ENCODE measurements around the gene TBC1D22B.

TBC1D22B gene

DNA sequence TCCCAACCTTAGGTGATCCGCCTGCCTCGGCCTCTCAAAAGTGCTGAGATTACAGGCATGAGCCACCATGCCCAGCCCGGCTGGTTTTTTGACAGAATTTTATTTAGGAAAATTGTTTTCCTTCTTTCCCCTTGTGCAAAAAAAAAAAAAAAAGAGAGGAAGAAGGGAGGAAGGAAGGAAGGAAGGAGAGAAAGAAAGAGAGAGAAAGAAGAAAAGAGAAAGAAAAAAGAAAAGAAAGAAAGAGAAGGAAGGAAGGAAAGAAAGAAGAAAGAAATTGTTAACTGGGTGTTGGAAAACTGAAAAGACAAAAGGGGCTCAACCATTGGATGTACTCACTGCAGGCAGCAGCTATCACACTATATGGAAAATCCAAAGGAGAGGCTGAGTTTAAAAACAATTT, 94.8 kb downstream of the TBC1D22B start:
- Histone ChIP-seq H3K36me3 (ENCODE audit: control insufficient read depth in 2 of 2, insufficient read depth in 2 of 2, low read length in 2 of 2) (no peaks in the 10 kb centered on the region), H3K9me3 (ENCODE audit: control insufficient read depth in 2 of 2, low read length in 2 of 2) (no peaks in the 10 kb centered on the region), H3K4me3 (ENCODE audit: low read length in 2 of 2) (no peak overlapping the region), H3K4me1 (ENCODE audit: control insufficient read depth in 2 of 2, insufficient read depth in 2 of 2, low read length in 2 of 2) (peaks cover 4 to 5% of the 10 kb centered on the region in 2 donors), H3K9ac (ENCODE audit: low read depth in 1 of 2, low read length in 2 of 2) (no peak overlapping the region), H3K27ac (ENCODE audit: low read depth in 2 of 2, low read length in 2 of 2) (no peak overlapping the region), H3K27me3 (ENCODE audit: control insufficient read depth in 2 of 2, insufficient read depth in 2 of 2, low read length in 2 of 2) (no peaks in the 10 kb centered on the region)

- no peaks in the 10 kb centered on the region for H3K27me3 ChIP-seq (ENCODE audit: control insufficient read depth in 2 of 2, insufficient read depth in 2 of 2, low read length in 2 of 2)
- peak within 1 kb of the TSS; percentile 68 to 74 for H3K9ac ChIP-seq (ENCODE audit: low read depth in 1 of 2, low read length in 2 of 2)
- peak within 1 kb of the TSS; percentile 3 to 9 for H3K27ac ChIP-seq (ENCODE audit: low read depth in 2 of 2, low read length in 2 of 2)
- no peaks in the 10 kb centered on the region for H3K36me3 ChIP-seq (ENCODE audit: control insufficient read depth in 2 of 2, insufficient read depth in 2 of 2, low read length in 2 of 2)
- H3K4me1 ChIP-seq (ENCODE audit: control insufficient read depth in 2 of 2, insufficient read depth in 2 of 2, low read length in 2 of 2) = peaks cover 4 to 5% of the 10 kb centered on the region in 2 donors
- H3K4me3 ChIP-seq (ENCODE audit: low read length in 2 of 2) = peak within 1 kb of the TSS; percentile 87 to 89
- H3K9me3 ChIP-seq (ENCODE audit: control insufficient read depth in 2 of 2, low read length in 2 of 2) = no peaks in the 10 kb centered on the region
Measured at GRCh38 chr6:37353761-37354525, 96.4 kb downstream of the TBC1D22B start, which contains the start of gene RNF8. TSS of gene RNF8 (plus strand) at chr6:37353983. CDS start at chr6:37354165, 182 bp downstream.

DNA sequence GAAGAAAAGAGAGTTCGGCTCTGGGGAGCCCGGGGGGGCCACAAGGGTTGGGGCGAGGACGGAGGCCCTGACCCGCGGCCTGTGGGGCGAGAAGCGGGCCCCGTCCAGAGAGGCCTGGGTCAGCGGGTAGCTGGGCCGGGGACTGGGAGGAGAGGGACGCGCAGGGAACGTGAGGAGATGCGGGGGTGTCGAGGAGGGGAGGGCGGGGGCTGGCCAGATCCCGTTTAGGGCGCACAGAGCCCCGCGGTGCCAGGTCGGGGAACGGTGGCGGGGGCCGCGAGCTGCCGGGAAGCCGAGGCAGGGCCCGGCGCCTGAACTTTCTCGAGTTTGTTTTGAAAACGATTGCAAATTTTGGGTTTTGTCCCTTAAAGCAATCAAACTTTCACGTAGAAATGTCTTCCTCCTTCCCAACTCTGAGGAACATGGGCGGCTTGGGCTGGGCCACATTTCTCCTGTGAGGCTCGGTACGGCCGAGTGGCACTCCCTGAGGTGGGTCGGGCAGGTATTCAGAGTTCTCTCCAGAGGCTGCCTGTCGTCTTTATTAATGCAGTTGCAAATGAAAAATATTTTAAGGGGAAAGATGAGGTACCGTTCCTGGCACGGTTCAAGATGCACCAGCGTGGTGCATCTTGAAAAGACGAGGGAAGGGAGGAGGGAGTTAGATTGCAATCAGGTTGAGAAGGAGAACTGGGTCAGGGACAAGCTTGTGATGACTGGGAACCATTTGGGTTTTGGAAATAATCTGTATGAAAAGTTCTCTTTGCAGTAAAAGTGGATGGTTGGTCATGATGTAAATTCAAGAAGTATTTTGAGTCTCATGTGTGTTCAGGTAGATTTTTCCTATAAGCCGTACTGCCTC, 97.2 kb downstream of the TBC1D22B start:
- peak overlapping the region; percentile 68 to 74 for H3K9ac ChIP-seq (ENCODE audit: low read depth in 1 of 2, low read length in 2 of 2)
- peak overlapping the region in 1 of 2 donors; percentile 9 for H3K27ac ChIP-seq (ENCODE audit: low read depth in 2 of 2, low read length in 2 of 2)
- peak overlapping the region; percentile 87 to 89 for H3K4me3 ChIP-seq (ENCODE audit: low read length in 2 of 2)
- H3K36me3 ChIP-seq (ENCODE audit: control insufficient read depth in 2 of 2, insufficient read depth in 2 of 2, low read length in 2 of 2) = no peaks in the 10 kb centered on the region
- H3K27me3 ChIP-seq (ENCODE audit: control insufficient read depth in 2 of 2, insufficient read depth in 2 of 2, low read length in 2 of 2) = no peaks in the 10 kb centered on the region
- H3K4me1 ChIP-seq (ENCODE audit: control insufficient read depth in 2 of 2, insufficient read depth in 2 of 2, low read length in 2 of 2) = peaks cover 4 to 5% of the 10 kb centered on the region in 2 donors
- no peaks in the 10 kb centered on the region for H3K9me3 ChIP-seq (ENCODE audit: control insufficient read depth in 2 of 2, low read length in 2 of 2)

DNA sequence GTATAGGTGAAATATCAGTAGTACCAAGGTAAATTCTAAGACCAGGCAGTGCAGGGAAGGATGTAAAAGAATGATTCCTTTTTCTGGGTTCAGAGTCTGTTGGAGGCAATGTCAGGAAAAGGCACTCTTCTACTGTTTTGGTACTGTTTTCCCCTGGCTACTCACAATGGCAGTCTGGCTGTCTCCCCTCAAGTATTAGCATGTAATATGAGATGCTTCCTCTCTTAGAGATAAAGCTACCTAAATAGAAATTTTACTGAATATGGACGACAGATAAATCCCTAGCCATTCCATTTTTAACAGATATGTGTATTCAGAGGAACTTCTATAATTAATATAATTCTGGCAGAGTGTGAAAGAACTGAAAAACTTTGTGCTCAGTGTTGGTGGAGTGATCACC, 99.7 kb downstream of the TBC1D22B start:
- H3K4me3 ChIP-seq (ENCODE audit: low read length in 2 of 2) = no peak overlapping the region
- no peaks in the 10 kb centered on the region for H3K9me3 ChIP-seq (ENCODE audit: control insufficient read depth in 2 of 2, low read length in 2 of 2)
- H3K9ac ChIP-seq (ENCODE audit: low read depth in 1 of 2, low read length in 2 of 2) = no peak overlapping the region
- no peaks in the 10 kb centered on the region for H3K27me3 ChIP-seq (ENCODE audit: control insufficient read depth in 2 of 2, insufficient read depth in 2 of 2, low read length in 2 of 2)
- peaks cover 4 to 5% of the 10 kb centered on the region in 2 donors for H3K4me1 ChIP-seq (ENCODE audit: control insufficient read depth in 2 of 2, insufficient read depth in 2 of 2, low read length in 2 of 2)
- no peak overlapping the region for H3K27ac ChIP-seq (ENCODE audit: low read depth in 2 of 2, low read length in 2 of 2)
- H3K36me3 ChIP-seq (ENCODE audit: control insufficient read depth in 2 of 2, insufficient read depth in 2 of 2, low read length in 2 of 2) = peaks cover 11 to 13% of the 10 kb centered on the region in 2 donors

GRCh38 chr6:37357860-37358259, 100.3 kb downstream of the TBC1D22B start:
- Histone ChIP-seq H3K4me1 (ENCODE audit: control insufficient read depth in 2 of 2, insufficient read depth in 2 of 2, low read length in 2 of 2) (peaks cover 4 to 5% of the 10 kb centered on the region in 2 donors), H3K27me3 (ENCODE audit: control insufficient read depth in 2 of 2, insufficient read depth in 2 of 2, low read length in 2 of 2) (no peaks in the 10 kb centered on the region), H3K36me3 (ENCODE audit: control insufficient read depth in 2 of 2, insufficient read depth in 2 of 2, low read length in 2 of 2) (peaks cover 13 to 17% of the 10 kb centered on the region in 2 donors), H3K9me3 (ENCODE audit: control insufficient read depth in 2 of 2, low read length in 2 of 2) (no peaks in the 10 kb centered on the region), H3K27ac (ENCODE audit: low read depth in 2 of 2, low read length in 2 of 2) (no peak overlapping the region), H3K9ac (ENCODE audit: low read depth in 1 of 2, low read length in 2 of 2) (no peak overlapping the region), H3K4me3 (ENCODE audit: low read length in 2 of 2) (no peak overlapping the region)

DNA sequence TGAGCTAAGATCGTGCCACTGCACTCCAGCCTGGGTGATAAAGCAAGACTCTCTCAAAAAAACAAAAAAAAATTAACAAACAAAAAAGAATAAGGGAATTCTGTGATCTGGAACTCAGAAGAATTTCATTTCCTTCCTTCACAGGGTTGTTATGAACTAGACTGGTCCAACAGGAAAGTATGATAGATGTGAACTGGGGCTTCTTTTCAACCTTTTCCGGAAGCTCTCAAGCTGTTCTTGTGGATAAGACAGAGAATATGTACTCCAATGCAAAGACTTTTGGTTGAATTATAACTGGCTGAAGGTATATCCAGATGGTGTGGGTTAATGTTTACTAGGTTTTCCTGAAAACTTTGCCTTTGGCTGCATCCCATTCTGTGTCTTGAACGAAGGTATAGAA, 101.5 kb downstream of the TBC1D22B start:
- H3K9ac ChIP-seq (ENCODE audit: low read depth in 1 of 2, low read length in 2 of 2) = no peak overlapping the region
- H3K4me3 ChIP-seq (ENCODE audit: low read length in 2 of 2) = no peak overlapping the region
- no peak overlapping the region for H3K27ac ChIP-seq (ENCODE audit: low read depth in 2 of 2, low read length in 2 of 2)
- no peaks in the 10 kb centered on the region for H3K27me3 ChIP-seq (ENCODE audit: control insufficient read depth in 2 of 2, insufficient read depth in 2 of 2, low read length in 2 of 2)
- H3K36me3 ChIP-seq (ENCODE audit: control insufficient read depth in 2 of 2, insufficient read depth in 2 of 2, low read length in 2 of 2) = peaks cover 13 to 19% of the 10 kb centered on the region in 2 donors
- no peaks in the 10 kb centered on the region for H3K9me3 ChIP-seq (ENCODE audit: control insufficient read depth in 2 of 2, low read length in 2 of 2)
- H3K4me1 ChIP-seq (ENCODE audit: control insufficient read depth in 2 of 2, insufficient read depth in 2 of 2, low read length in 2 of 2) = peaks cover 4 to 5% of the 10 kb centered on the region in 2 donors

DNA sequence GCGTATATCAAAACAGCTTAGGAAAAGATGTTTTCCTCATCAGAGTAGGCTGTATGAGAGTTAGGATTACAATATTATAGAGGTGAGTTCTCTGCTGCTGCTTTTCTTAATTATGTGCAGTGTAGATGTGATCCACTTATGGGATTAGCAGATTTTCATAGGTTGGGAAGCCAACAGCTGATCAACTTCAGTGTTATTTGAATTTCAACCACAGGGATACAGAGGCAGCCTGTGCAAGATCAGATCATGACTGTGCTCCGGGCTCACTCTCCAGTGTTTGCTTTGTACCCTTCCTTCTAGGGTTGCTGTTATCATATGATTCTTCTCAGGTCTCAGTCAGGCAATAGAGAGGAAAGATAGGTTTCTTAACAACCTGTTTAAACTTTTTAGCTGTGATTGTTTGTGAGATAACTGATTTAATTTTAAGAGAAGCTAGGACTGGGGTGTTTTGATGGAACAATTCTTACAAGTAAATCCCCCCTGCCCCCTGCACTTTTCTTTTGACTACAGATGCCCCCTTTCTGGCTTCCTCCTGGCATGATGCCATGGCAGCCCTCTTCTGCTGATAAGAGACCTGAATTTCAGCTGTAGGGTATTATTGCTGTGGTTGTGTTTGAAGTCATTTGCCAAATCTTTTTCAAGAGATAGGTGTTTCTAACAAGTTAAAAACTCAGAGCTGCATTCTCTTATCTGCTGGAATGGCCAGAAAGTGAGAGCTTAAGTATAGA, 104.7 kb downstream of the TBC1D22B start:
- no peak overlapping the region for H3K27ac ChIP-seq (ENCODE audit: low read depth in 2 of 2, low read length in 2 of 2)
- H3K4me1 ChIP-seq (ENCODE audit: control insufficient read depth in 2 of 2, insufficient read depth in 2 of 2, low read length in 2 of 2) = no peaks in the 10 kb centered on the region
- H3K9ac ChIP-seq (ENCODE audit: low read depth in 1 of 2, low read length in 2 of 2) = no peak overlapping the region
- H3K9me3 ChIP-seq (ENCODE audit: control insufficient read depth in 2 of 2, low read length in 2 of 2) = no peaks in the 10 kb centered on the region
- H3K4me3 ChIP-seq (ENCODE audit: low read length in 2 of 2) = no peak overlapping the region
- peaks cover 16 to 19% of the 10 kb centered on the region in 2 donors for H3K36me3 ChIP-seq (ENCODE audit: control insufficient read depth in 2 of 2, insufficient read depth in 2 of 2, low read length in 2 of 2)
- no peaks in the 10 kb centered on the region for H3K27me3 ChIP-seq (ENCODE audit: control insufficient read depth in 2 of 2, insufficient read depth in 2 of 2, low read length in 2 of 2)

DNA sequence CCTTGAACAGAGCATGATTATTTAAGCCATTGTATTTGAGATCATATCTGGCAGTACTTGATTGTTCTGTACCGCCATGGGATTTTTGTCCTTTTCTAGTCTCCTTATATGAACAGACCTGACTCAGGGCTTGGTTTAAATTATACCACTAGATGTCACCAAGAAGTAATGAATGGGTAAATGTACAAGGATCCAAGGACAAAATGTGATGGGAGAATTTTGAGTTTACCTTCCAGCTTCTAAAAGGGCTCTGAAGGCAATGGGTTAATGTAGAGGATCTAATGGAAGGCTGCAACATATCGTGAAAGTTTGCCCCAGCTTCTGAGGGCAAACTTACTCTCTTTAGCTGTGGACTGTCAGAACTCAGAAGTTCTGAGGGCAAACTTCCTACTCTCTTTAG, 108.2 kb downstream of the TBC1D22B start:
- Histone ChIP-seq H3K4me3 (ENCODE audit: low read length in 2 of 2) (no peak overlapping the region), H3K36me3 (ENCODE audit: control insufficient read depth in 2 of 2, insufficient read depth in 2 of 2, low read length in 2 of 2) (peaks cover 32 to 40% of the 10 kb centered on the region in 2 donors), H3K27me3 (ENCODE audit: control insufficient read depth in 2 of 2, insufficient read depth in 2 of 2, low read length in 2 of 2) (no peaks in the 10 kb centered on the region), H3K4me1 (ENCODE audit: control insufficient read depth in 2 of 2, insufficient read depth in 2 of 2, low read length in 2 of 2) (no peaks in the 10 kb centered on the region), H3K9ac (ENCODE audit: low read depth in 1 of 2, low read length in 2 of 2) (no peak overlapping the region), H3K9me3 (ENCODE audit: control insufficient read depth in 2 of 2, low read length in 2 of 2) (no peaks in the 10 kb centered on the region), H3K27ac (ENCODE audit: low read depth in 2 of 2, low read length in 2 of 2) (no peak overlapping the region)

- H3K4me1 ChIP-seq (ENCODE audit: control insufficient read depth in 2 of 2, insufficient read depth in 2 of 2, low read length in 2 of 2) = no peaks in the 10 kb centered on the region
Measured at GRCh38 chr6:37366910-37367309, 109.3 kb downstream of the TBC1D22B start.

More at GRCh38 chr6:37366910-37367309, 109.3 kb downstream of the TBC1D22B start:
- Histone ChIP-seq H3K4me3 (ENCODE audit: low read length in 2 of 2) (no peak overlapping the region), H3K36me3 (ENCODE audit: control insufficient read depth in 2 of 2, insufficient read depth in 2 of 2, low read length in 2 of 2) (peaks cover 28 to 39% of the 10 kb centered on the region in 2 donors), H3K27ac (ENCODE audit: low read depth in 2 of 2, low read length in 2 of 2) (no peak overlapping the region), H3K27me3 (ENCODE audit: control insufficient read depth in 2 of 2, insufficient read depth in 2 of 2, low read length in 2 of 2) (no peaks in the 10 kb centered on the region), H3K9me3 (ENCODE audit: control insufficient read depth in 2 of 2, low read length in 2 of 2) (no peaks in the 10 kb centered on the region), H3K9ac (ENCODE audit: low read depth in 1 of 2, low read length in 2 of 2) (no peak overlapping the region)

Data from mucosa of rectum (tissue), 2 donors.